GM12891 (cell line): ENCODE results near the gene PLCL1.

ENCODE experiments used
- DNase-seq: peaks from one replicate; pipeline ENCODE4 v3.0.0; 2011; ENCODE audit warnings: low spot score; ENCODE audit not compliant: insufficient read length
- FAIRE-seq: peaks from 2 replicates; lab custom pipeline; 2011; peaks lifted over from hg19 to GRCh38; lab: Jason Lieb, UNC
- PAX5 ChIP-seq: IDR thresholded peaks from 2 replicates; pipeline ENCODE4 v1.6.1; 2011; ENCODE audit warnings: low read length, moderate library complexity, mild to moderate bottlenecking; ENCODE audit not compliant: insufficient read depth, severe bottlenecking
- POLR2A ChIP-seq: IDR thresholded peaks from 2 replicates; pipeline ENCODE4 v1.6.1; 2011; ENCODE audit warnings: low read depth, low read length, control low read depth
- POLR2AphosphoS5 ChIP-seq: IDR thresholded peaks from 2 replicates; pipeline ENCODE4 v1.6.1; 2011; ENCODE audit warnings: low read depth, low read length, control low read depth
- POU2F2 ChIP-seq: IDR thresholded peaks from 2 replicates; pipeline ENCODE4 v1.6.1; 2011; ENCODE audit warnings: low read depth, mild to moderate bottlenecking, control low read depth, low read length, moderate library complexity
- SPI1 ChIP-seq: IDR thresholded peaks from 2 replicates; pipeline ENCODE4 v1.6.1; 2011; ENCODE audit warnings: low read depth, low read length, control low read depth
- TAF1 ChIP-seq: IDR thresholded peaks from 2 replicates; pipeline ENCODE4 v1.6.1; 2011; ENCODE audit warnings: low read depth, low read length, control low read depth

The PLCL1 gene

GRCh38 chr2:197929008-197929885, 124.9 kb downstream of the PLCL1 start:
- DNase-seq (no peak), FAIRE-seq (no peak)
- TF ChIP-seq TAF1 (no peak), POLR2AphosphoS5 (no peak), POU2F2 (no peak), PAX5 (no peak)

- FAIRE-seq: no peak
- no peak for TF ChIP-seq SPI1
- no peak for TF ChIP-seq PAX5
- no peak for TF ChIP-seq POU2F2
- no peak for DNase-seq
Observed at GRCh38 chr2:197929886-197930227, 125.5 kb downstream of the PLCL1 start.

- no peak for TF ChIP-seq SPI1
- no peak for TF ChIP-seq POU2F2
- no peak for TF ChIP-seq TAF1
- no peak for TF ChIP-seq POLR2AphosphoS5
- TF ChIP-seq POLR2A: no peak
- no peak for TF ChIP-seq PAX5
- no peak for DNase-seq
- no peak for FAIRE-seq
Observed at GRCh38 chr2:197930570-197931278, 126.3 kb downstream of the PLCL1 start.

- DNase-seq (no peak), FAIRE-seq (no peak)
- peak; percentile 54; the same call in 1 of the 2 replicates for TF ChIP-seq SPI1
- TF ChIP-seq POLR2AphosphoS5: no peak
- TF ChIP-seq POU2F2: no peak
Observed at GRCh38 chr2:197931661-197932312, 127.4 kb downstream of the PLCL1 start.

- FAIRE-seq: no peak
- TF ChIP-seq POLR2AphosphoS5 (no peak), TAF1 (no peak), POU2F2 (no peak), SPI1 (no peak), PAX5 (no peak), POLR2A (no peak)
Observed at GRCh38 chr2:197932374-197932773, 128.0 kb downstream of the PLCL1 start.

GRCh38 chr2:197934261-197934933, 130.0 kb downstream of the PLCL1 start:
- no peak for DNase-seq
- TF ChIP-seq SPI1: no peak
- no peak for TF ChIP-seq POU2F2
- TF ChIP-seq POLR2A: no peak
- TF ChIP-seq PAX5: no peak
- TF ChIP-seq POLR2AphosphoS5: no peak
- no peak for TF ChIP-seq TAF1
- no peak for FAIRE-seq

More at GRCh38 chr2:197932374-197932773, 128.0 kb downstream of the PLCL1 start:
- no peak for DNase-seq

- FAIRE-seq (no peak), DNase-seq (no peak)
- TF ChIP-seq SPI1 (no peak), POLR2AphosphoS5 (no peak), PAX5 (no peak)
Observed at GRCh38 chr2:197934934-197935289, 130.5 kb downstream of the PLCL1 start.

DNA sequence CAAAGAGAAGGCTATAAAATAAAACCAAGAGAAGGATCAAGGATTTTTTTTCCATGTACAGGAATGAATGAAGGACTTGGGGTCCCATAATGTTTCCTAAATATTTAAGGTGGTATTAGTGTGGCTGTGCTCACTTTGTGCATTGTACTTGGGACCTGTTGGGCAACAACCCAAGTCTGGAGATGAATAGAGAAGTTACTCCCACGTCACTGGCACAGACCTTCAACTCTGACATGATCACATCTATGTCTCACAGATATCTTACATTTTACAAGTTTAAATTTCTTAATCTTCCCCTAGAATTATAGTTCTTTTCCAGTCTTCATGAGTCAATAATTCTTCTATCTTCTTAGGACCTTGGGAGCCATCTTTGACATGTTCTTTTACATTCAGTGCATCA, 133.4 kb downstream of the PLCL1 start:
- no peak for FAIRE-seq
- DNase-seq: no peak

GRCh38 chr2:197938555-197938954, 134.2 kb downstream of the PLCL1 start:
- DNase-seq (no peak), FAIRE-seq (no peak)
- TF ChIP-seq TAF1: no peak
- TF ChIP-seq POU2F2: no peak
- TF ChIP-seq POLR2AphosphoS5: no peak
- no peak for TF ChIP-seq SPI1
- TF ChIP-seq PAX5: no peak
- no peak for TF ChIP-seq POLR2A

More for the DNA sequence above, 133.4 kb downstream of the PLCL1 start:
- TF ChIP-seq POU2F2 (no peak), TAF1 (no peak), POLR2AphosphoS5 (no peak), PAX5 (no peak), SPI1 (no peak), POLR2A (no peak)

- no peak for DNase-seq
- TF ChIP-seq PAX5: no peak
- no peak for TF ChIP-seq POU2F2
- no peak for TF ChIP-seq POLR2A
- no peak for TF ChIP-seq SPI1
- TF ChIP-seq POLR2AphosphoS5: no peak
- TF ChIP-seq TAF1: no peak
- FAIRE-seq: no peak
Observed at GRCh38 chr2:197939787-197940186, 135.4 kb downstream of the PLCL1 start.
